ENCODE results near the gene PTGER2. TPM values are rescaled to one million over a fixed set of nuclear protein-coding genes. Genes with fewer than 3 reads are reported as not detected.

PTGER2 gene
- total and polyA plus RNA-seq, 2 donors (not counting 1 experiment from before 2014, with no cell fraction given), result 15.9 to 38.8 TPM

DNA sequence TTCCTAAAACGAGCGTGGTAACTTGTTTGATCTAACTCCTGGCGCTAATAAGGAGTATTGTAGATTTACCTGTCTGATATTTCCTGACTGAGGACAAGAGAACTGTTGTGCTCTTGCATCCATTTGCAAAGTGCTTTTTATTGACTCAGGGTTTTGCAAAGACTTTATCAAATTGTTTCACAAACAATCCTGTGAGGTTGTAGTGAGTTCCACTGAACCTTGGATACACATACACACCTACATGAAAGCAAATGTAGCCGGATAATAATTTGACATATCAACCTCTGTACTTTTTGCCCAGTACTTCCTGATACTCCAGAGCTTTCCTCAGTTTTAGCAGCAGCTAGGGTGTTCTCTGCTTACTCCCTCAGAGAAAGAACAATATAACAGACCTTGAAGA is 6.7 kb upstream of the PTGER2 start:
- no peak overlapping the region for H3K27ac ChIP-seq (ENCODE audit: insufficient read depth, low read length)
- H3K79me2 ChIP-seq (ENCODE audit: control insufficient read depth, insufficient read depth, low read length), result no peaks in the 10 kb centered on the region
- no peaks in the 10 kb centered on the region for H4K20me1 ChIP-seq (ENCODE audit: control insufficient read depth, extremely low read depth, insufficient read depth, low read length)
- H3K9ac ChIP-seq (ENCODE audit: insufficient read depth, low read length), result no peak overlapping the region
- no peak overlapping the region for H3K4me2 ChIP-seq (ENCODE audit: extremely low read depth, insufficient read depth, low read length)
- no peaks in the 10 kb centered on the region for H3K27me3 ChIP-seq (ENCODE audit: control insufficient read depth, insufficient read depth, low read length)
- TF ChIP-seq CTCF (conservative IDR thresholded peaks at IDR 0.05 in 1 of 2, IDR thresholded peaks at IDR 0.05 in 1 of 2; ENCODE audit: low read depth in 1 of 2, low read length in 2 of 2) (no peak), EZH2 (IDR thresholded peaks at IDR 0.05; ENCODE audit: low read length, missing control alignments) (no peak)
- no peaks in the 10 kb centered on the region for H3K9me3 ChIP-seq (ENCODE audit: control insufficient read depth, insufficient read depth, low read depth, low read length)
- H2AFZ ChIP-seq (ENCODE audit: low read length), result no peak overlapping the region
- no peaks in the 10 kb centered on the region for H3K36me3 ChIP-seq (ENCODE audit: control insufficient read depth, insufficient read depth, low read length)
- no peak for DNase-seq (ENCODE audit: low read depth in 2 of 2)
- no peaks in the 10 kb centered on the region for H3K4me1 ChIP-seq (ENCODE audit: control insufficient read depth, extremely low read depth, insufficient read depth, low read length)
- no peak overlapping the region for H3K4me3 ChIP-seq (replicated peaks in 1 of 4; ENCODE audit: control extremely low read depth in 1 of 4, insufficient read depth in 1 of 4, low read depth in 3 of 4, low read length in 4 of 4)

DNA sequence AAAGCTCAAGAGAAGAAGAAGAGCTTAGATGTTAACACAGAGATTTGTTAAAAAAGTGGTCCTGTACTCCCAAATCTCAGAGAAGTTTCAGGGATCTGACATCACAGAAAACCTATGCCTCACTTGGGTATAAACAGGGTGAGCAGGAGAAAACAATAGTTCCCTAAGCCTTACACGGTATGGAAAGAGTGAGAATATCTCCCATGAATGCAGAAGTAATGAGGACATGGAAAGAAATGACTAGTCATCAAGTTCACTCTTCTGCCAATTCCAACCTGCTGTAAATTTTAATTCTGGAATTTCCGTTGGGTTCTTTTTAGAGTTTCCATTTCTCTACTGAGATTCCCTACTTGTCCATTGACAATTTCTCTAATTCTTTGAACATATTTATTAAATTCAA is 6.2 kb upstream of the PTGER2 start:
- Histone ChIP-seq H3K4me2 (ENCODE audit: extremely low read depth, insufficient read depth, low read length) (no peak overlapping the region), H3K4me3 (replicated peaks in 1 of 4; ENCODE audit: control extremely low read depth in 1 of 4, insufficient read depth in 1 of 4, low read depth in 3 of 4, low read length in 4 of 4) (no peak overlapping the region), H3K79me2 (ENCODE audit: control insufficient read depth, insufficient read depth, low read length) (no peaks in the 10 kb centered on the region), H3K9ac (ENCODE audit: insufficient read depth, low read length) (no peak overlapping the region), H3K4me1 (ENCODE audit: control insufficient read depth, extremely low read depth, insufficient read depth, low read length) (no peaks in the 10 kb centered on the region), H4K20me1 (ENCODE audit: control insufficient read depth, extremely low read depth, insufficient read depth, low read length) (no peaks in the 10 kb centered on the region), H3K9me3 (ENCODE audit: control insufficient read depth, insufficient read depth, low read depth, low read length) (no peaks in the 10 kb centered on the region), H3K27ac (ENCODE audit: insufficient read depth, low read length) (no peak overlapping the region), H3K27me3 (ENCODE audit: control insufficient read depth, insufficient read depth, low read length) (no peaks in the 10 kb centered on the region), H3K36me3 (ENCODE audit: control insufficient read depth, insufficient read depth, low read length) (no peaks in the 10 kb centered on the region), H2AFZ (ENCODE audit: low read length) (no peak overlapping the region)
- peak in 1 of 2 donors; percentile 55 for DNase-seq (ENCODE audit: low read depth in 2 of 2)
- TF ChIP-seq EZH2 (IDR thresholded peaks at IDR 0.05; ENCODE audit: low read length, missing control alignments) (no peak), CTCF (conservative IDR thresholded peaks at IDR 0.05 in 1 of 2, IDR thresholded peaks at IDR 0.05 in 1 of 2; ENCODE audit: low read depth in 1 of 2, low read length in 2 of 2) (no peak)

GRCh38 chr14:52310541-52310940 is 3.6 kb upstream of the PTGER2 start:
- Histone ChIP-seq H3K4me2 (ENCODE audit: extremely low read depth, insufficient read depth, low read length) (no peak overlapping the region), H3K9me3 (ENCODE audit: control insufficient read depth, insufficient read depth, low read depth, low read length) (no peaks in the 10 kb centered on the region), H2AFZ (ENCODE audit: low read length) (no peak overlapping the region), H3K27me3 (ENCODE audit: control insufficient read depth, insufficient read depth, low read length) (no peaks in the 10 kb centered on the region), H3K4me3 (replicated peaks in 1 of 4; ENCODE audit: control extremely low read depth in 1 of 4, insufficient read depth in 1 of 4, low read depth in 3 of 4, low read length in 4 of 4) (no peak overlapping the region), H3K36me3 (ENCODE audit: control insufficient read depth, insufficient read depth, low read length) (no peaks in the 10 kb centered on the region), H3K9ac (ENCODE audit: insufficient read depth, low read length) (no peak overlapping the region), H3K4me1 (ENCODE audit: control insufficient read depth, extremely low read depth, insufficient read depth, low read length) (no peaks in the 10 kb centered on the region), H3K79me2 (ENCODE audit: control insufficient read depth, insufficient read depth, low read length) (peaks cover 12% of the 10 kb centered on the region), H3K27ac (ENCODE audit: insufficient read depth, low read length) (no peak overlapping the region), H4K20me1 (ENCODE audit: control insufficient read depth, extremely low read depth, insufficient read depth, low read length) (no peaks in the 10 kb centered on the region)
- TF ChIP-seq EZH2 (IDR thresholded peaks at IDR 0.05; ENCODE audit: low read length, missing control alignments) (no peak), CTCF (conservative IDR thresholded peaks at IDR 0.05 in 1 of 2, IDR thresholded peaks at IDR 0.05 in 1 of 2; ENCODE audit: low read depth in 1 of 2, low read length in 2 of 2) (no peak)
- DNase-seq (ENCODE audit: low read depth in 2 of 2), result no peak
